ENCODE data around the gene ARVCF. TPM values are rescaled to one million over a fixed set of nuclear protein-coding genes. Genes with fewer than 3 reads are reported as not detected.
A peak's percentile ranks its signal among the peaks of the same experiment; 100 is the strongest.
"Not testable (repeated sequence)": the region's sequence is repeated elsewhere in the genome, so short reads cannot be mapped to it uniquely, and the experiment has no call there.

Gene ARVCF
- total RNA-seq, 2 experiments from 2014 or later, result 0.86 to 1.4 TPM

GRCh38 chr22:19943082-19944026 is 73.3 kb downstream of the ARVCF start:
- Mint-ChIP-seq H3K4me3 (peak overlapping the region; percentile 95), H3K9me3 (ENCODE audit: insufficient read depth) (no peaks in the 10 kb centered on the region), H3K27ac (peak overlapping the region; percentile 96), H3K27me3 (ENCODE audit: low read depth) (no peaks in the 10 kb centered on the region), H3K36me3 (ENCODE audit: low read depth) (peaks cover 15% of the 10 kb centered on the region), H3K4me1 (ENCODE audit: low read depth) (peaks cover 52% of the 10 kb centered on the region)
- CTCF ChIA-PET, result interaction anchor here (0.9 to 3.1 kb wide), 5 partner anchors 11 to 220 kb away, joined by 3 to 25 read pairs (median 4); partner anchors contain the start of gene GP1BB
- ATAC-seq (no peak), DNase-seq (no peak)
- POLR2A ChIA-PET, result interaction anchor here (0.7 to 0.9 kb wide), 2 partner anchors 10 to 619 kb away, joined by 3 read pairs; no protein-coding TSS in a partner anchor

- peaks cover 15% of the 10 kb centered on the region for H3K36me3 Mint-ChIP-seq (ENCODE audit: low read depth)
- peaks cover 45% of the 10 kb centered on the region for H3K4me1 Mint-ChIP-seq (ENCODE audit: low read depth)
- no peaks in the 10 kb centered on the region for H3K27me3 Mint-ChIP-seq (ENCODE audit: low read depth)
- ATAC-seq (peak; percentile 13), DNase-seq (no peak)
- H3K9me3 Mint-ChIP-seq (ENCODE audit: insufficient read depth), result no peaks in the 10 kb centered on the region
- H3K4me3 Mint-ChIP-seq, result peak overlapping the region; percentile 95
- POLR2A ChIA-PET, result interaction anchor here (0.6 to 2.6 kb wide), 7 partner anchors 9 to 1019 kb away, joined by 3 to 10 read pairs (median 3); no protein-coding TSS in a partner anchor
- CTCF ChIA-PET, result interaction anchor here (0.9 to 3.1 kb wide), 6 partner anchors 12 to 219 kb away, joined by 3 to 25 read pairs (median 4); partner anchors contain the start of gene GP1BB
- H3K27ac Mint-ChIP-seq, result peak overlapping the region; percentile 96
These were observed 74.2 kb downstream of the ARVCF start for GRCh38 chr22:19942157-19943081.

- Mint-ChIP-seq H3K27me3 (ENCODE audit: low read depth) (no peaks in the 10 kb centered on the region), H3K27ac (peak within 1 kb of the TSS; percentile 96), H3K36me3 (ENCODE audit: low read depth) (peaks cover 18% of the 10 kb centered on the region), H3K9me3 (ENCODE audit: insufficient read depth) (no peaks in the 10 kb centered on the region), H3K4me1 (ENCODE audit: low read depth) (peaks cover 40% of the 10 kb centered on the region), H3K4me3 (peak within 1 kb of the TSS; percentile 95)
- ATAC-seq, result peak; percentile 94
- ChIA-PET POLR2A (interaction anchor here (0.6 to 2.6 kb wide), 6 partner anchors 12 to 1020 kb away, joined by 3 to 10 read pairs (median 3); no protein-coding TSS in a partner anchor), CTCF (interaction anchor here (1.1 to 3.1 kb wide), 3 partner anchors 13 to 209 kb away, joined by 3 to 25 read pairs (median 4); no protein-coding TSS in a partner anchor)
- peak; percentile 81 for DNase-seq
These were observed 75.1 kb downstream of the ARVCF start, which contains the start of the genes COMT and TXNRD2 for GRCh38 chr22:19941365-19942082. Gene COMT, plus strand, starts transcription at chr22:19941772. Its CDS starts 20,755 bp downstream, at chr22:19962527. Gene TXNRD2, minus strand, starts transcription at chr22:19941818. Its CDS starts 15 bp downstream, at chr22:19941803.

- H3K27me3 Mint-ChIP-seq (ENCODE audit: low read depth), result no peaks in the 10 kb centered on the region
- peak overlapping the region; percentile 95 for H3K4me3 Mint-ChIP-seq
- H3K4me1 Mint-ChIP-seq (ENCODE audit: low read depth), result peaks cover 37% of the 10 kb centered on the region
- no peak for DNase-seq
- peak overlapping the region; percentile 96 for H3K27ac Mint-ChIP-seq
- ChIA-PET POLR2A (interaction anchor here (0.6 to 2.6 kb wide), 4 partner anchors 13 to 175 kb away, joined by 3 to 10 read pairs (median 3); no protein-coding TSS in a partner anchor), CTCF (interaction anchor here (3.1 kb wide), 1 partner anchor 14 kb away, joined by 25 read pairs; no protein-coding TSS in a partner anchor)
- ATAC-seq, result peak; percentile 12
- peaks cover 22% of the 10 kb centered on the region for H3K36me3 Mint-ChIP-seq (ENCODE audit: low read depth)
- no peaks in the 10 kb centered on the region for H3K9me3 Mint-ChIP-seq (ENCODE audit: insufficient read depth)
These were observed 75.9 kb downstream of the ARVCF start for GRCh38 chr22:19940536-19941364.

- peaks cover 21% of the 10 kb centered on the region for H3K36me3 Mint-ChIP-seq (ENCODE audit: low read depth)
- DNase-seq, result no peak
- no peaks in the 10 kb centered on the region for H3K27me3 Mint-ChIP-seq (ENCODE audit: low read depth)
- H3K27ac Mint-ChIP-seq, result no peak overlapping the region
- ChIA-PET CTCF (interaction anchor here (0.8 to 1.7 kb wide), 3 partner anchors 11 to 207 kb away, joined by 3 to 5 read pairs (median 3); no protein-coding TSS in a partner anchor), POLR2A (no interaction called here)
- ATAC-seq, result no peak
- peaks cover 3% of the 10 kb centered on the region for H3K9me3 Mint-ChIP-seq (ENCODE audit: insufficient read depth)
- no peak overlapping the region for H3K4me3 Mint-ChIP-seq
- peaks cover 17% of the 10 kb centered on the region for H3K4me1 Mint-ChIP-seq (ENCODE audit: low read depth)
These were observed 78.8 kb downstream of the ARVCF start for GRCh38 chr22:19937616-19938473.

GRCh38 chr22:19936513-19936912 is 80.1 kb downstream of the ARVCF start:
- H3K36me3 Mint-ChIP-seq (ENCODE audit: low read depth), result peaks cover 15% of the 10 kb centered on the region
- H3K4me1 Mint-ChIP-seq (ENCODE audit: low read depth), result peaks cover 12% of the 10 kb centered on the region
- ChIA-PET POLR2A (no interaction called here), CTCF (interaction anchor here (0.8 to 1.7 kb wide), 3 partner anchors 10 to 206 kb away, joined by 3 to 5 read pairs (median 3); no protein-coding TSS in a partner anchor)
- no peak overlapping the region for H3K4me3 Mint-ChIP-seq
- H3K27me3 Mint-ChIP-seq (ENCODE audit: low read depth), result no peaks in the 10 kb centered on the region
- H3K9me3 Mint-ChIP-seq (ENCODE audit: insufficient read depth), result peaks cover 3% of the 10 kb centered on the region
- ATAC-seq (no peak), DNase-seq (no peak)
- no peak overlapping the region for H3K27ac Mint-ChIP-seq

- ATAC-seq, POLR2A ChIA-PET: not testable (repeated sequence)
These were observed 81.4 kb downstream of the ARVCF start for GRCh38 chr22:19935123-19935718.

GRCh38 chr22:19933341-19934241 is 83.0 kb downstream of the ARVCF start:
- H3K27ac Mint-ChIP-seq, result no peak overlapping the region
- H3K4me3 Mint-ChIP-seq, result no peak overlapping the region
- ChIA-PET POLR2A (interaction anchor here (0.7 to 1.1 kb wide), 2 partner anchors 9 to 78 kb away, joined by 3 read pairs; no protein-coding TSS in a partner anchor), CTCF (interaction anchor here (1.2 kb wide), 1 partner anchor 203 kb away, joined by 3 read pairs; no protein-coding TSS in a partner anchor)
- no peaks in the 10 kb centered on the region for H3K4me1 Mint-ChIP-seq (ENCODE audit: low read depth)
- no peak for ATAC-seq
- H3K27me3 Mint-ChIP-seq (ENCODE audit: low read depth), result no peaks in the 10 kb centered on the region
- peaks cover 3% of the 10 kb centered on the region for H3K9me3 Mint-ChIP-seq (ENCODE audit: insufficient read depth)
- DNase-seq, result no peak
- H3K36me3 Mint-ChIP-seq (ENCODE audit: low read depth), result peaks cover 15% of the 10 kb centered on the region

More at GRCh38 chr22:19935123-19935718, 81.4 kb downstream of the ARVCF start:
- H3K9me3 Mint-ChIP-seq (ENCODE audit: insufficient read depth); DNase-seq; H3K4me3 Mint-ChIP-seq; H3K27ac Mint-ChIP-seq; H3K27me3 Mint-ChIP-seq (ENCODE audit: low read depth); CTCF ChIA-PET; H3K4me1 Mint-ChIP-seq (ENCODE audit: low read depth): not testable (repeated sequence)
- peaks cover 15% of the 10 kb centered on the region for H3K36me3 Mint-ChIP-seq (ENCODE audit: low read depth)

All from activated CD8-positive, alpha-beta T cell treated with anti-CD3 and anti-CD28 coated beads, Interleukin-2, amount 10 ng/mL, durations not matched to agents 7 days and 5 days (primary cell).